Measurements from ENCODE around the gene SUCLA2. TPM values are rescaled to one million over a fixed set of nuclear protein-coding genes. Genes with fewer than 3 reads are reported as not detected.

Gene SUCLA2
- total and polyA plus RNA-seq, 2 of the 8 experiments (the other 6 are each of a cell fraction or from before 2014, with no cell fraction given), result 23.5 to 78.8 TPM

DNA sequence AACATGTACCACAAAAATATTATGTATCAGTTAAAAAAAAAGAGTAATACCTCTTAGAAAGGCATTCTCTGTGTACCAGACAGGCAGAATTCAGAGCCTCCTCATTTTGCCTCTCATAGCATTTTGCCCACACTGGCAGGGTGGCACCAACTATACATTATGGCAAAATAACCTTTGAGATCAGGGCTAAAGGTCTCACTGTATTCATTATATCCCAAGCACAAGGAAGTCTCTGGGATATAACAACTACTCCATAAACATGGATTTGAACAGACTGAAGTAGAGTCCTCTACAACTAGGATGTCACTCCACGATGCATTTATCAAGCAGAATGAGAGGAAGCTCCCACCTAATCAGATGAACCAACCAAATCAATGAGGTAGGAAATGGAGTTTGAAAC is 10.6 kb downstream of the SUCLA2 start:
- H3K4ac ChIP-seq (replicated peaks; ENCODE audit: insufficient read length, low read depth, low read length), result no peak overlapping the region
- H3K4me2 ChIP-seq (ENCODE audit: insufficient read depth in 1 of 2, low read depth in 2 of 2, low read length in 2 of 2), result no peak overlapping the region
- H2BK12ac ChIP-seq (ENCODE audit: low read depth, low read length), result no peak overlapping the region
- H4K8ac ChIP-seq (ENCODE audit: extremely low read depth, insufficient read depth, low read length), result no peak overlapping the region
- no peak overlapping the region for H3K4me3 ChIP-seq (ENCODE audit: extremely low read depth in 1 of 4, insufficient read depth in 2 of 4, low read depth in 3 of 4, low read length in 4 of 4)
- no peak overlapping the region for H2BK5ac ChIP-seq (ENCODE audit: low read depth, low read length)
- no peak overlapping the region for H2BK120ac ChIP-seq (replicated peaks; ENCODE audit: low read depth, low read length)
- no peak overlapping the region for H4K91ac ChIP-seq (replicated peaks; ENCODE audit: insufficient read length, low read length)
- peaks cover 0 to 2% of the 10 kb centered on the region in 2 experiments for H4K20me1 ChIP-seq (replicated peaks in 1 of 2; ENCODE audit: control insufficient read depth in 1 of 2, insufficient read depth in 2 of 2, low read length in 2 of 2)
- no peak overlapping the region for H3K23ac ChIP-seq (ENCODE audit: insufficient read length)
- FAIRE-seq (no peak), DNase-seq (ENCODE audit: low read depth in 1 of 2, low spot score in 2 of 2) (no peak)
- no peak overlapping the region for H4K5ac ChIP-seq (ENCODE audit: insufficient read length, low read depth, low read length)
- 73% methylated on average over 1 of the region's 1 CpG; no CpG with 5 or more reads in 1 of the 2 experiments for WGBS, 2 experiments (ENCODE audit: extremely low coverage in 1 of 2, insufficient coverage in 1 of 2, insufficient read length in 1 of 2, insufficient replicate concordance in 2 of 2, low coverage in 1 of 2, low lambda C conversion rate in 2 of 2, missing lambda C conversion rate in 1 of 2)
- H3K36me3 ChIP-seq (ENCODE audit: control insufficient read depth in 2 of 4, insufficient read depth in 4 of 4, low read length in 3 of 4), result peaks cover 4 to 39% (median 12%) of the 10 kb centered on the region in 4 experiments; a peak in 5 of 8 replicates
- peaks cover 2 to 39% of the 10 kb centered on the region in 2 experiments; a peak in 2 of 4 replicates for H3K79me2 ChIP-seq (ENCODE audit: control insufficient read depth in 1 of 2, insufficient read depth in 2 of 2, low read length in 2 of 2)
- TF ChIP-seq FOSL1 (IDR thresholded peaks at IDR 0.05; ENCODE audit: insufficient read depth, low read depth, low read length) (no peak), SRF (IDR thresholded peaks at IDR 0.05; ENCODE audit: low read depth, low read length) (no peak), PHF8 (conservative IDR thresholded peaks at IDR 0.05; ENCODE audit: low read depth, low read length) (no peak), POLR2A (IDR thresholded peaks at IDR 0.05; ENCODE audit: control extremely low read depth in 1 of 2, low read depth in 2 of 2, low read length in 2 of 2) (no peak), SP1 (IDR thresholded peaks at IDR 0.05; ENCODE audit: low read depth, low read length) (no peak), TEAD4 (IDR thresholded peaks at IDR 0.05; ENCODE audit: low read depth, low read length) (no peak), SIX5 (IDR thresholded peaks at IDR 0.05; ENCODE audit: low read depth, low read length) (no peak), NANOG (IDR thresholded peaks at IDR 0.05; ENCODE audit: insufficient read depth, low read depth, low read length, poor library complexity, severe bottlenecking) (no peak), POLR2AphosphoS5 (IDR thresholded peaks at IDR 0.05; ENCODE audit: low read depth, low read length) (no peak), CEBPB (IDR thresholded peaks at IDR 0.05; ENCODE audit: low read depth, low read length) (no peak), TBP (IDR thresholded peaks at IDR 0.05; ENCODE audit: low read depth, low read length) (no peak), GTF2F1 (IDR thresholded peaks at IDR 0.05; ENCODE audit: borderline replicate concordance, low read depth, low read length) (no peak)
- no peak overlapping the region for H3K56ac ChIP-seq (replicated peaks; ENCODE audit: insufficient read length, low read depth, low read length)
- no peak overlapping the region for H2BK15ac ChIP-seq (ENCODE audit: low read length)
- no peaks in the 10 kb centered on the region for H3K9me3 ChIP-seq (ENCODE audit: insufficient read depth in 2 of 2, low read depth in 1 of 2, low read length in 1 of 2)
- H3K27me3 ChIP-seq (replicated peaks in 1 of 4; ENCODE audit: control insufficient read depth in 3 of 4, extremely low read depth in 1 of 4, insufficient read depth in 3 of 4, low read length in 3 of 4), result no peaks in the 10 kb centered on the region
- no peak overlapping the region for H3K27ac ChIP-seq (ENCODE audit: low read depth, low read length)
- ChIA-PET POLR2A (ENCODE audit: partially characterized antibody) (no interaction called here), CTCF (ENCODE audit: partially characterized antibody) (no interaction called here)
- no peak overlapping the region for H3K9ac ChIP-seq (replicated peaks in 1 of 4; ENCODE audit: extremely low read depth in 1 of 4, low read depth in 3 of 4, low read length in 3 of 4)
- no peaks in the 10 kb centered on the region for H3K23me2 ChIP-seq (ENCODE audit: low read depth, low read length)
- no peak overlapping the region for H3K18ac ChIP-seq (ENCODE audit: extremely low read depth, low read length)
- H3K79me1 ChIP-seq (ENCODE audit: low read depth, low read length), result peaks cover 2% of the 10 kb centered on the region; the same call in 1 of the 2 replicates
- no peaks in the 10 kb centered on the region for H3K4me1 ChIP-seq (replicated peaks in 1 of 4; ENCODE audit: control insufficient read depth in 3 of 4, insufficient read depth in 4 of 4, low read length in 3 of 4)
- no peak overlapping the region for H2AK5ac ChIP-seq (ENCODE audit: low read depth, low read length)
- H2BK20ac ChIP-seq (ENCODE audit: low read length), result no peak overlapping the region
- H2AFZ ChIP-seq (ENCODE audit: low read length), result no peak overlapping the region
- no peak overlapping the region for H3K14ac ChIP-seq (ENCODE audit: insufficient read length)
